HL-60 (cell line): ENCODE data around the gene PHLPP2.

ENCODE experiments used
- CTCF ChIP-seq: IDR thresholded peaks from one replicate; pipeline ENCODE4 v1.5.1; 2011; ENCODE audit warnings: low read length, control low read depth, inconsistent platforms; ENCODE audit not compliant: insufficient read depth
- GABPA ChIP-seq: IDR thresholded peaks from 2 replicates; pipeline ENCODE4 v1.6.1; 2012; ENCODE audit warnings: low read depth
- REST ChIP-seq: IDR thresholded peaks from 2 replicates; pipeline ENCODE4 v1.6.1; 2012; ENCODE audit warnings: low read depth; ENCODE audit not compliant: insufficient replicate concordance

GRCh38 chr16:71658771-71659170 is 65.7 kb downstream of the PHLPP2 start:
- TF ChIP-seq CTCF (no peak), REST (no peak), GABPA (no peak)
